Stimulated activated CD4-positive, alpha-beta T cell treated with anti-CD3 and anti-CD28 coated beads, Interleukin-12 subunit alpha, Interleukin-12 subunit beta, amount 100 ng/mL, for 24 hours (primary cell): ENCODE results near the gene COPS7B.

ENCODE experiments used
- DNase-seq, 2 experiments: peaks; one replicate each; pipeline ENCODE4 v3.0.0-alpha.2; 2020; ENCODE audit warnings: low read depth in 2 of 2

COPS7B gene

DNA sequence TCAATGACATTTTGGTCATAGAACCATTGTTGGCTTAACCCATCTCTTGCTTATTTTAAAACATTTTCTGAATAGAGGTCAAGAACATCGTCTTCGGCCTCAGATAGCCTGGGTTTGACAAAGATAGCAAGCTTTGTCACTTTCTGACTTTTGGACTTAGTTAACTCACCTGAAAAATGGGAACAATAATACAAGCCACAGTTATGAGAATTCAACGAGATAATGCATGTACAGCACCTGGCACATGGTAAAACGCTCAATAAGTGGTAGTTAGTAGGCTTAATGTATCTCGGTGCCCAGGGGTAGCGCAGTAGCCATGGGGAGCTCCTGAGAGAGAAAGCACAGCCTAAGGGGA is 446 bp upstream of the COPS7B start:
- no peak for DNase-seq

GRCh38 chr2:231786917-231787292 is 660 bp downstream of the COPS7B start:
- no peak for DNase-seq

DNA sequence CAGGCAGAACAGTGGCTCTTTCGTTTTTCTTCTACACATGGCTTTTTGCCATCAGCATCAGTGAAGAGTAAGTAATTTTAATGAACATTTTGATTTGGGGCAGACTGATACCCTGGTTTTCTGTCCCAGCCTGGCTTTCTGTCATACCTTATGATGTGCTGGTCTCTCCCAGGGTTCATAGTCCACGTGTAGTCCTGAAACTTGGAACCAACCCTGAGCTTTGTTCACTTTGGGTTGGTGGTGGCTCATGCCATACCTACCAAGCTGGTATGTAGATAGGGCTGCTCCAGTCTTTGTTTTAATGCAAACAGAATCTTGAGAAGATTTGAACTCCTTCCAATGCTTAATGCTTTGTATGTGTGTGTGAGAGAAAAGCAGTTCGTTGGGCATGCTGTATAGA is 4.9 kb downstream of the COPS7B start:
- DNase-seq: no peak

- DNase-seq: no peak
These were observed 8.1 kb downstream of the COPS7B start for GRCh38 chr2:231794383-231794782.

DNA sequence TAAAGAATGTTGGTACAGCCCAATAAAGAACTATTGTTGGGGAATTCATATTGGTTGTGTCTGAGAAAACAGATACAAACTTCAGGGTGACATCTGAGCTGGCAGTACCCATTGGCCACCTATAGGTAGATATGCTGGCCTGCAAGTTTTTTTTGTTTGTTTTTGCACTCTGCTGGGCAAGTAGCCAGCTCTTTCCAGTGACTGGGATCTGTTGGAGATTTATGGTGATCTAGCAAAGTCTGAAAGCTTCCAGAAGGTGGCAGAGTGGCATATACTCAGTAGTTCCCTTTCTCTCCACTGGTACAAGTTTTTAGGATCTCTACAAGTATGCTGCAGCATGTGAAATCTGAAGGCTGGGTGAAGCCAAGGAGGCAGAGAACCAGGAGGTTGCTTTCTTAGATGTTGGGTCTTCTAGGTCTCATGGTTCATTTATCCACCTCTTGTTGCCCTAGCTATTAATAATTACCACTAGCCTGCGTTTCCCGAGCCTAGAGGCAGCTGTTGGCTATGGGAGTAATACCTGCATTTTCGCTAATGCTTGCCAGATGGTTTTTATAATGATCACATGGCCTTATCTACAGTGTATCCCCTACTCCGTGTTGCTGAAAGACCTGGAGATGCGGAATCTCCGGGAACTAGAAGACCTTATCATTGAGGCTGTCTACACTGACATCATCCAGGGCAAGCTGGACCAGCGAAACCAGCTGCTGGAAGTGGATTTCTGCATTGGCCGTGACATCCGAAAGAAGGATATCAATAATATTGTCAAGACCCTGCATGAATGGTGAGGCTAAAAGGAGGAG is 9.5 kb downstream of the COPS7B start:
- no peak for DNase-seq

DNA sequence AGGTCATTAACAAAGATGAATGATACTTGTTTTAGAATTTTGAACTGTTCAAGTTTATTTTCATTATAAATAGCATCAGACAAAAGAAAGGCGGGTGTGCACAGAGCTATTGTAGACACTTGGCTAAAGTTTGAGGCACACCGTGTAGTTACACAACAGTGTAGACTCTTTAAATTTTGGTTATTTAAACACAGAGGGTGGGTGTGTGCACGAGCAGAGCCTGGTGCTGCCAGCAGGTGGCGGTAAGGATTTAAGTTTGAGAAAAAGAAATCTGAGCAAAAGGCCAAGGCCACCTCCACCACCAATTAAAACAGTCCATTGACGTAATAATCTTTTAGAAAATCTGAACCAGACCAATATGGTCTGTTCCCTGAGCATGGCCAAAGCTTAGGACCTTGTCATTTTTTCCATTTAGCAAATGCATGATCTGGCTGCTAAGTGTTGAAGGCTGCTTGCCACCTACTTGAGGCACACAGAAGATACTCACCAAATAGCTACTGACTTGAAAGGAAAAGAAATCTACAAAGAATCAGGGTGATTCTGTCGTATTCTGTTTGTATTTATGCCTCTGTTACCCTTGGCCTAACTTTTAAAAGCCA is 14.3 kb downstream of the COPS7B start:
- DNase-seq: peak in 1 of 2 experiments; percentile 45

GRCh38 chr2:231803501-231804138 is 17.4 kb downstream of the COPS7B start:
- no peak for DNase-seq

DNA sequence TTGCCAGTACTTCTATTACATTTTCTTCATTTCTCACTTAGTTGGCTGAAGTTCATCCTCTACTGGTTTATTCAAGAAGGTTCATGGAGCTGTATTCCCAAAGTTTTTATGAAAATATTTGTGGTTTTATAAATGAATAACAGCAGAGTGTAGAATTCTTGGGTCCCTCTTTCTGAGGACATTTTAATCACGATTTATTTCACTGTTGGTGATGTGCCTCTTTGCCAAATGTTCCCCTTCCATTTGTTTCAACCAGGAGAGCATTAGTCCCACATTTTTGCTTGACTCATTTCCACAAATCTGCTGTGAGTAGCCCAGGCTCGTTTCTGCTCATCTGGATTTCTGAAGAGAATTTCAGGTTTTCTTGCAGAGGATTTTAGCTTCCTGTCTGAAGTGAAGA is 20.8 kb downstream of the COPS7B start:
- no peak for DNase-seq

DNA sequence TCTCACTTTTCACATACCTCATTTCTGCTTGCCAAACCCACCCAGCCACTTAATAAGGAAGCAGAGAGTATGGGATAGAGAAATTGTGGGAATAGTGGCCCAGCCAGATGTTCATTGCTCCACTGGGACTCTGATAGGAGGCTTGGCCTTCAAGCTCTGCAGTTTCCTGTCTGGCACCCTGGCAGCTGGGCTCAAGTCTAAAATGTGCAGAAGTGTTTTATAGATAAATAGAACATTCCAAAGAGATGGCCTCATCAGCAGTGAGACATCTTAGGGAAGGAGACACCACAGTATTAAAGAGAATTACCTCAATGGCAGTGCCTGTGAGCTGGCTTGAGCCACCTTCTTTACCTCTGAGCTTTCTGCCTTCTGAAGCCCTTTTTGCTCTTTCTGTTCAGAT is 24.7 kb downstream of the COPS7B start:
- no peak for DNase-seq

GRCh38 chr2:231816327-231817026 is 30.2 kb downstream of the COPS7B start:
- no peak for DNase-seq

DNA sequence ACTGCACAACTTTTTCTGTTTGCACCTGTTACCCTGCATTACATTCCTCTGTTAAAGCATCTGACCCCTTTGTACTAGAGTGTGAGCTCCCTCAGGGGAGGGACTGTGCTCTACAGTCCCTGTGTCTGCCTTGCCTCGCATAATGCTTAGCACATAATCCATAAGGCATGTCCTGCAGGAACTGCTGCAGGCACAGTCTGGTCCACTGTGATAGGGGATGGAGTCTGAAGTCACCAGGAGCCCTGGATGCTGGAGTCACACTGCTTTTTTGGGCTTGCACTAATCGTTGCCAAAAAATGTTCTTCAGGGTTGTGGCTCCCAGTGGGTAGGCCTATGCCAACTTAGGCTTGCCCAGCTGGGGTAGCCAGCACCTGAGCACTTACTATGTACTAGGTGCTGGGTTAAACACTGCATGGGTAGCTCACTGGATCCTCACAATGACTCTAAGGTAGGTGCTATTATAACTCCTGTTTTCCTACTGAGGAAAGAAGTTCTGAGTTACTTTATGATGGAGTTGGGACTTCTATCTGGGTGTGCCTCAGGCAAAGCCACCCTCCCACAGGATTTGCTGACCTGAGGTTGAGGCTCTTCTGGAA is 33.3 kb downstream of the COPS7B start:
- DNase-seq: no peak

DNA sequence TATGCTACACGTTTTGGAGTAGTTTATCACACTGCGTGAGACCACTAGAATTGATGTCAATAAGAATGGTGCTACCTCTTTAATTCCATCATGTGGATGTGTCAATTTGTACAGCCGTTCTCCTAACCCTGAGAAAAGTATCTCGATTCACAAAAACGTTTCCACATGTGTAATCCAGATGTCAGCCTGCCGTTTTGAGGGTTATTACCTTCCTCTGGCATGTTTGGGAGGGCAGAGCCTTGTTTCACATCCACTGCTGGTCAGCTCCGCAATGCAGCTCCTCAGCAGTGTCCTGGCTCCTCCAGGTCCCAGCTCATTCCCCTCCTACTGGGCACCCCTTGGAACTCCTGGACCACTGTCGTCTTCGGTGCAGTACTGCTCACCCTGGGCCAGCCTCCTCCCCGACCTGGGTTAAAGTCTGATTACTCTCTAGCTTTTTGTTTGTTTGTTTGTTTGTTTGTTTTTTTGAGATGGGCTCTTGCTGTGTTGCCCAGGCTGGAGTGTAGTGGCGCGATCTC is 34.6 kb downstream of the COPS7B start:
- DNase-seq: no peak

GRCh38 chr2:231821908-231822307 is 35.7 kb downstream of the COPS7B start:
- no peak for DNase-seq

GRCh38 chr2:231853105-231853504 is 66.9 kb downstream of the COPS7B start:
- DNase-seq: no peak

DNA sequence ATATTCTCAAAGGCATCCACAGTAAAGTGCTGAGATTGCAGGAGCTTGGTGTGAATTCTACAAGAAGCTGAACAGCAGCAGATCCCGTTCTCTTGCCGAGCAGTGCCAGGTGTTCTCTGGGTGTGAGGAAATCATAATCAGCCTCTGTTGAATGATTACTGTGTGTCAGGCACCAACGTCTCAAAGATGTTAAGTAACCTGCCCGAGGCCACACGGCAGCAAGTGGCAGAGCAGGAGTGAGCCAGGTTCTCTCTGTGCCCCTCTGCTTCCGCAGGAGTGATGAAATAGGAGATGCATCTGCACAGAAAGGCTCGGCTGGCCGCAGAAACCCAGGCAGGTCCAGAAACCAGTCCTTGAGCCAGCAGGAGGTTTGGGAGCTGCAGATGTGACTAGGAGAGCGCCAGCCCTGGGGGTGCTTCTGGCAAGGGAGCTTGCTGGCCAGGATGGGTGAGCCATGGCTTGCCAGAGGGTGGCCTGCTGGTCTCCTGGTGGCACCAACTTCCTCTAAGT is 68.4 kb downstream of the COPS7B start:
- no peak for DNase-seq

GRCh38 chr2:231856959-231857358 is 70.7 kb downstream of the COPS7B start:
- DNase-seq: no peak
